Spleen (tissue), 11 donors: ENCODE results near the gene MAN1C1. TPM values are rescaled to one million over a fixed set of nuclear protein-coding genes. Genes with fewer than 3 reads are reported as not detected.

Source experiments
- DNase-seq: peaks from one replicate; pipeline ENCODE4 v3.0.0-alpha.2; 2020
- H3K27ac ChIP-seq, 8 donors: fragments of 200-600 bp; sonication (generic) in 7 of 8; 1 replicate in 4 of 8; 2 replicates in 4 of 8; pipeline versions ENCODE4 v1.5.0 to v1.8.0; 2016 to 2021; ENCODE audit warnings: inconsistent platforms in 4 of 8, mild to moderate bottlenecking in 4 of 8, moderate library complexity in 1 of 8
- H3K27me3 ChIP-seq, 7 donors: fragments of 200-600 bp; sonication (generic) in 6 of 7; replicated peaks in 1 of 7; 1 replicate in 4 of 7; 2 replicates in 3 of 7; pipeline versions ENCODE4 v1.5.0 to v1.8.0; 2016 to 2021; ENCODE audit warnings: inconsistent platforms in 3 of 7, mild to moderate bottlenecking in 1 of 7
- H3K36me3 ChIP-seq, 6 donors: fragments of 200-600 bp; sonication (generic) in 5 of 6; 1 replicate in 4 of 6; 2 replicates in 2 of 6; pipeline versions ENCODE4 v1.5.0 to v1.8.0; 2016 to 2021; ENCODE audit warnings: inconsistent platforms in 2 of 6
- H3K4me1 ChIP-seq, 6 donors: fragments of 200-600 bp; sonication (generic) in 5 of 6; 1 replicate in 3 of 6; 2 replicates in 3 of 6; pipeline versions ENCODE4 v1.5.0 to v1.8.0; 2016 to 2021; ENCODE audit warnings: inconsistent platforms in 3 of 6
- H3K4me3 ChIP-seq, 8 donors: fragments of 200-600 bp; sonication (generic) in 7 of 8; 1 replicate in 4 of 8; 2 replicates in 4 of 8; pipeline versions ENCODE4 v1.5.0 to v1.8.0; 2016 to 2021; ENCODE audit warnings: inconsistent platforms in 4 of 8, mild to moderate bottlenecking in 4 of 8, moderate library complexity in 2 of 8
- H3K9me3 ChIP-seq, 8 donors: fragments of 200-600 bp; sonication (generic) in 7 of 8; 1 replicate in 4 of 8; 2 replicates in 4 of 8; pipeline versions ENCODE4 v1.5.0 to v1.8.0; 2016 to 2021; ENCODE audit warnings: inconsistent platforms in 4 of 8
- CTCF ChIP-seq, 11 experiments: fragments of 200-600 bp in 7 of 11; fragments of 450-650 bp in 4 of 11; sonication (generic) in 4 of 11; IDR thresholded peaks in 8 of 11; conservative IDR thresholded peaks in 3 of 11; 1 replicate in 7 of 11; 2 replicates in 4 of 11; pipeline versions ENCODE4 v1.4.0 to v1.8.0; 2016 to 2021; ENCODE audit warnings: antibody characterized with exemption in 11 of 11, inconsistent platforms in 4 of 11, mild to moderate bottlenecking in 1 of 11
- POLR2A ChIP-seq, 3 donors: fragments of 450-650 bp; IDR thresholded peaks; one replicate each; pipeline ENCODE4 v1.5.1; 2017; ENCODE audit warnings: antibody characterized with exemption in 3 of 3, mild to moderate bottlenecking in 1 of 3
- POLR2AphosphoS5 ChIP-seq, 3 donors: sonication (generic); formaldehyde crosslinking; IDR thresholded peaks; one replicate each; pipeline ENCODE4 v1.5.1; 2017; ENCODE audit warnings: antibody characterized with exemption in 3 of 3
- WGBS, 5 donors: extraction: QIAGEN DNeasy Blood & Tissue Kit in 3 of 5; methylation state at CpG; one replicate each; pipeline versions ENCODE4 v1.1.5 to v1.1.7; 2013 to 2018; 5-methylcytosine and 5-hydroxymethylcytosine counted together
- intact Hi-C: fragments of 100-400 bp; cut with DNase I; formaldehyde crosslinking; loops from one replicate; pipeline ENCODE4 v1.15.0; 2023; ENCODE audit warnings: low total_unique reads
- polyA plus RNA-seq, 3 donors: library from polyadenylated mRNA; stranded (reverse); fragments of 200-250 nt; gene quantifications; one replicate each; pipeline ENCODE4 v1.2.1, GENCODE V29; 2013
- total RNA-seq, 7 donors: library from RNA; depleted of rRNA in 3 of 7; stranded (reverse); fragments of >200 nt in 3 of 7; fragmentation: NEBNext Ultra II Directional in 4 of 7; extraction: Animal tissue kit (Norgen Biotek cat#: 25700) in 4 of 7; gene quantifications; one replicate each; pipeline versions ENCODE4 v1.1.0 to v1.2.1, GENCODE V29; 2016 to 2021
- donor health status: healthy with polysubstance abuse.
- donor health status: DM: no; HTN: no; CAD: no; lungs with moderate emphysema.
- donor health status: DM: no; HTN: no; CAD: no.
- donor health status: Bipolar disorder and iron deficiency.
- donor health status: healthy.
- donor health status: DM: no; HTN: no; CAD: no.
- donor health status: DM: yes; HTN: yes; CAD: no.

Gene MAN1C1
- total and polyA plus RNA-seq, 10 donors = 4.6 to 54.3 (median 41.1) TPM

- Histone ChIP-seq H3K27ac (peak overlapping the region in 5 of 8 donors; percentile 24 to 59 (median 50)), H3K4me3 (no peak overlapping the region), H3K27me3 (no peaks in the 10 kb centered on the region), H3K9me3 (no peaks in the 10 kb centered on the region), H3K36me3 (no peaks in the 10 kb centered on the region), H3K4me1 (peaks cover 15 to 61% (median 39%) of the 10 kb centered on the region in 6 donors)
- TF ChIP-seq CTCF (IDR thresholded peaks at IDR 0.05 in 8 of 11, conservative IDR thresholded peaks at IDR 0.05 in 3 of 11) (peak; percentile 62 to 87 (median 75)), POLR2A (IDR thresholded peaks at IDR 0.05) (no peak), POLR2AphosphoS5 (IDR thresholded peaks at IDR 0.05) (peak in 2 of 3 donors; percentile 42 to 57)
- peak; percentile 89 for DNase-seq
- intact Hi-C loops = loop anchor here (5.0 kb wide), 1 partner anchor 295 kb away; no protein-coding TSS in a partner anchor
- WGBS, 5 donors = 5 to 6% (median 6%) methylated on average over 17 to 19 of the region's 19 CpGs
Observed at GRCh38 chr1:25796811-25797458, 180.3 kb downstream of the MAN1C1 start.

GRCh38 chr1:25797939-25798338, 181.3 kb downstream of the MAN1C1 start:
- Histone ChIP-seq H3K4me3 (no peak overlapping the region), H3K36me3 (no peaks in the 10 kb centered on the region), H3K9me3 (no peaks in the 10 kb centered on the region), H3K27me3 (no peaks in the 10 kb centered on the region), H3K4me1 (peaks cover 19 to 71% (median 49%) of the 10 kb centered on the region in 6 donors), H3K27ac (peak overlapping the region in 1 of 8 donors; percentile 4)
- TF ChIP-seq POLR2AphosphoS5 (IDR thresholded peaks at IDR 0.05) = peak in 1 of 3 donors; percentile 14
- no peak for TF ChIP-seq POLR2A (IDR thresholded peaks at IDR 0.05)
- TF ChIP-seq CTCF (IDR thresholded peaks at IDR 0.05 in 8 of 11, conservative IDR thresholded peaks at IDR 0.05 in 3 of 11) = peak in 5 of 11 experiments; percentile 16 to 46 (median 33)
- 78 to 97% (median 93%) methylated on average over 5 to 8 of the region's 8 CpGs for WGBS, 5 donors
- no peak for DNase-seq
- intact Hi-C loops = loop anchor here (5.0 kb wide), 1 partner anchor 296 kb away; no protein-coding TSS in a partner anchor

- TF ChIP-seq POLR2A (IDR thresholded peaks at IDR 0.05) (no peak), CTCF (IDR thresholded peaks at IDR 0.05 in 8 of 11, conservative IDR thresholded peaks at IDR 0.05 in 3 of 11) (no peak), POLR2AphosphoS5 (IDR thresholded peaks at IDR 0.05) (no peak)
- peaks cover 21 to 79% (median 56%) of the 10 kb centered on the region in 6 donors for H3K4me1 ChIP-seq
- no peaks in the 10 kb centered on the region for H3K36me3 ChIP-seq
- H3K4me3 ChIP-seq = no peak overlapping the region
- H3K27me3 ChIP-seq = no peaks in the 10 kb centered on the region
- WGBS, 5 donors = 76 to 88% (median 87%) methylated on average over 7 to 8 of the region's 8 CpGs
- no peaks in the 10 kb centered on the region for H3K9me3 ChIP-seq
- H3K27ac ChIP-seq = peak overlapping the region in 5 of 8 donors; percentile 76 to 86 (median 80)
- no peak for DNase-seq
- intact Hi-C loops = loop anchor here (5.0 kb wide), 1 partner anchor 297 kb away; no protein-coding TSS in a partner anchor
Observed at GRCh38 chr1:25798666-25799351, 182.2 kb downstream of the MAN1C1 start.
